Sigmoid colon (tissue), 7 donors: ENCODE data around the gene TMEM203. TPM values are rescaled to one million over a fixed set of nuclear protein-coding genes. Genes with fewer than 3 reads are reported as not detected.

Source experiments
- DNase-seq: peaks from one replicate; pipeline ENCODE4 v3.0.0-alpha.2; 2019
- H3K27ac ChIP-seq, 4 donors: fragments of 200-600 bp; sonication (generic); one replicate each; pipeline ENCODE4 v1.5.1; 2016 to 2019; ENCODE audit warnings: mild to moderate bottlenecking in 1 of 4
- H3K27me3 ChIP-seq, 3 donors: fragments of 200-600 bp; sonication (generic); one replicate each; pipeline ENCODE4 v1.5.1; 2019; ENCODE audit warnings: mild to moderate bottlenecking in 1 of 3
- H3K36me3 ChIP-seq, 4 donors: fragments of 200-600 bp; sonication (generic); one replicate each; pipeline ENCODE4 v1.5.1; 2016 to 2019
- H3K4me1 ChIP-seq, 4 donors: fragments of 200-600 bp; sonication (generic); one replicate each; pipeline ENCODE4 v1.5.1; 2017 to 2019
- H3K4me3 ChIP-seq, 4 donors: fragments of 200-600 bp; sonication (generic); one replicate each; pipeline ENCODE4 v1.5.1; 2017 to 2019; ENCODE audit warnings: mild to moderate bottlenecking in 2 of 4, moderate library complexity in 1 of 4
- H3K9me3 ChIP-seq, 4 donors: fragments of 200-600 bp in 3 of 4; sonication (generic) in 3 of 4; one replicate each; pipeline versions ENCODE4 v1.5.1 to v1.6.1; 2013 to 2019
- CTCF ChIP-seq, 4 experiments: fragments of 450-650 bp in 3 of 4; fragments of 200-600 bp in 1 of 4; IDR thresholded peaks; one replicate each; pipeline ENCODE4 v1.5.1; 2016 to 2019; ENCODE audit warnings: antibody characterized with exemption in 4 of 4, mild to moderate bottlenecking in 3 of 4, moderate library complexity in 2 of 4
- EP300 ChIP-seq, 4 donors: sonication (generic); formaldehyde crosslinking; IDR thresholded peaks; one replicate each; pipeline ENCODE4 v1.6.1; 2017; ENCODE audit warnings: antibody characterized with exemption in 4 of 4
- POLR2A ChIP-seq, 2 donors: fragments of 450-650 bp; IDR thresholded peaks; one replicate each; pipeline ENCODE4 v1.6.1; 2016; ENCODE audit warnings: antibody characterized with exemption in 2 of 2, mild to moderate bottlenecking in 2 of 2, moderate library complexity in 2 of 2
- POLR2AphosphoS5 ChIP-seq, 4 donors: sonication (generic); formaldehyde crosslinking; IDR thresholded peaks; one replicate each; pipeline ENCODE4 v1.6.1; 2017; ENCODE audit warnings: antibody characterized with exemption in 4 of 4
- WGBS, 2 donors: extraction: QIAGEN DNeasy Blood & Tissue Kit; methylation state at CpG; one replicate each; pipeline ENCODE4 v1.1.7; 2013; 5-methylcytosine and 5-hydroxymethylcytosine counted together
- intact Hi-C: fragments of 100-400 bp; cut with DNase I; formaldehyde crosslinking; loops from one replicate; pipeline ENCODE4 v1.15.1; 2023
- polyA plus RNA-seq, 3 donors: library from polyadenylated mRNA; stranded (reverse); fragments of 200-250 nt; gene quantifications; one replicate each; pipeline ENCODE4 v1.2.3, GENCODE V29; 2013
- total RNA-seq, 4 donors: library from RNA; depleted of rRNA; stranded (reverse); fragments of >200 nt; gene quantifications; one replicate each; pipeline ENCODE4 v1.1.0, GENCODE V29; 2016
- donor health status: healthy with polysubstance abuse.
- donor health status: Bipolar disorder and iron deficiency.
- donor health status: healthy.

Gene TMEM203
- total and polyA plus RNA-seq, 7 donors, result 24.8 to 42.0 (median 33.2) TPM

GRCh38 chr9:137222190-137223077 is 17.0 kb upstream of the TMEM203 start, which contains the start of gene RNF208:
TSS of gene RNF208 (minus strand) at chr9:137222240. CDS start at chr9:137221212, 1,028 bp downstream.
- Histone ChIP-seq H3K27ac (peak within 1 kb of the TSS; percentile 84 to 91 (median 88)), H3K27me3 (no peaks in the 10 kb centered on the region), H3K4me3 (peak within 1 kb of the TSS; percentile 54 to 65 (median 60)), H3K36me3 (no peaks in the 10 kb centered on the region), H3K4me1 (peaks cover 0 to 30% (median 24%) of the 10 kb centered on the region in 4 donors), H3K9me3 (no peaks in the 10 kb centered on the region)
- TF ChIP-seq POLR2A (IDR thresholded peaks at IDR 0.05) (no peak), CTCF (IDR thresholded peaks at IDR 0.05) (no peak), POLR2AphosphoS5 (IDR thresholded peaks at IDR 0.05) (no peak), EP300 (IDR thresholded peaks at IDR 0.05) (no peak)
- WGBS, 2 donors, result 2 to 3% methylated on average over 88 of the region's 88 CpGs
- intact Hi-C loops, result loop anchor here (1.0 to 5.0 kb wide), 4 partner anchors 18 to 108 kb away; partner anchors contain the start of genes ANAPC2, DPP7, SSNA1 and TUBB4B
- DNase-seq, result no peak

GRCh38 chr9:137221506-137222111 is 16.2 kb upstream of the TMEM203 start:
- Histone ChIP-seq H3K27ac (peak overlapping the region in 1 of 4 donors; percentile 31), H3K27me3 (no peaks in the 10 kb centered on the region), H3K9me3 (no peaks in the 10 kb centered on the region), H3K4me1 (peaks cover 0 to 31% (median 24%) of the 10 kb centered on the region in 4 donors), H3K36me3 (no peaks in the 10 kb centered on the region), H3K4me3 (peak overlapping the region; percentile 37 to 65 (median 60))
- TF ChIP-seq EP300 (IDR thresholded peaks at IDR 0.05) (no peak), POLR2A (IDR thresholded peaks at IDR 0.05) (no peak), POLR2AphosphoS5 (IDR thresholded peaks at IDR 0.05) (no peak), CTCF (IDR thresholded peaks at IDR 0.05) (no peak)
- 4 to 8% methylated on average over 61 of the region's 61 CpGs for WGBS, 2 donors
- no peak for DNase-seq
- intact Hi-C loops, result loop anchor here (2.0 to 5.0 kb wide), 3 partner anchors 19 to 107 kb away; partner anchors contain the start of genes ANAPC2, DPP7, SSNA1 and TUBB4B

- H3K36me3 ChIP-seq, result peaks cover 0 to 4% (median 0%) of the 10 kb centered on the region in 4 donors
- WGBS, 2 donors, result 77 to 86% methylated on average over 14 of the region's 14 CpGs
- TF ChIP-seq POLR2AphosphoS5 (IDR thresholded peaks at IDR 0.05), result no peak
- no peak for TF ChIP-seq EP300 (IDR thresholded peaks at IDR 0.05)
- TF ChIP-seq POLR2A (IDR thresholded peaks at IDR 0.05), result no peak
- TF ChIP-seq CTCF (IDR thresholded peaks at IDR 0.05), result no peak
- peak overlapping the region; percentile 37 to 65 (median 60) for H3K4me3 ChIP-seq
- intact Hi-C loops, result loop anchor here (5.0 kb wide), 1 partner anchor 34 kb away; the partner anchor contains the start of genes ANAPC2 and SSNA1
- H3K27me3 ChIP-seq, result no peaks in the 10 kb centered on the region
- H3K27ac ChIP-seq, result no peak overlapping the region
- H3K9me3 ChIP-seq, result no peaks in the 10 kb centered on the region
- H3K4me1 ChIP-seq, result peaks cover 0 to 31% (median 24%) of the 10 kb centered on the region in 4 donors
- DNase-seq, result no peak
Observed at GRCh38 chr9:137221095-137221505, 15.7 kb upstream of the TMEM203 start.

- no peaks in the 10 kb centered on the region for H3K27me3 ChIP-seq
- intact Hi-C loops, result loop anchor here (5.0 kb wide), 1 partner anchor 33 kb away; the partner anchor contains the start of genes ANAPC2 and SSNA1
Observed at GRCh38 chr9:137220317-137221094, 15.1 kb upstream of the TMEM203 start.

More at GRCh38 chr9:137220317-137221094, 15.1 kb upstream of the TMEM203 start:
- Histone ChIP-seq H3K9me3 (no peaks in the 10 kb centered on the region), H3K4me3 (no peak overlapping the region), H3K36me3 (peaks cover 0 to 6% (median 0%) of the 10 kb centered on the region in 4 donors), H3K27ac (no peak overlapping the region), H3K4me1 (peaks cover 0 to 31% (median 24%) of the 10 kb centered on the region in 4 donors)
- DNase-seq, result no peak
- TF ChIP-seq EP300 (IDR thresholded peaks at IDR 0.05) (no peak), POLR2AphosphoS5 (IDR thresholded peaks at IDR 0.05) (no peak), POLR2A (IDR thresholded peaks at IDR 0.05) (no peak), CTCF (IDR thresholded peaks at IDR 0.05) (no peak)
- WGBS, 2 donors, result 92 to 94% methylated on average over 52 of the region's 52 CpGs
